Caki2 (cell line): Measurements from ENCODE around the gene EVX2. TPM values are rescaled to one million over a fixed set of nuclear protein-coding genes. Genes with fewer than 3 reads are reported as not detected.

ENCODE experiments used
- DNase-seq: peaks from one replicate; pipeline ENCODE4 v3.0.0-alpha.2; 2015; ENCODE audit warnings: low read depth
- in situ Hi-C: cut with HindIII; loops from 2 replicates; pipeline ENCODE4 v1.10.0; 2016; ENCODE audit warnings: low sequenced_read_pairs, low pct_unique_long_range_greater_than_20kb, mixed read lengths
- total RNA-seq: library from RNA; depleted of rRNA; stranded (reverse); fragments of >200 nt; shearing (Covaris generic); gene quantifications from 2 replicates; pipeline ENCODE4 v1.2.3, GENCODE V29; 2014; ENCODE audit warnings: low replicate concordance

EVX2 gene
- total RNA-seq, 1 experiment from 2014 or later = not detected

DNA sequence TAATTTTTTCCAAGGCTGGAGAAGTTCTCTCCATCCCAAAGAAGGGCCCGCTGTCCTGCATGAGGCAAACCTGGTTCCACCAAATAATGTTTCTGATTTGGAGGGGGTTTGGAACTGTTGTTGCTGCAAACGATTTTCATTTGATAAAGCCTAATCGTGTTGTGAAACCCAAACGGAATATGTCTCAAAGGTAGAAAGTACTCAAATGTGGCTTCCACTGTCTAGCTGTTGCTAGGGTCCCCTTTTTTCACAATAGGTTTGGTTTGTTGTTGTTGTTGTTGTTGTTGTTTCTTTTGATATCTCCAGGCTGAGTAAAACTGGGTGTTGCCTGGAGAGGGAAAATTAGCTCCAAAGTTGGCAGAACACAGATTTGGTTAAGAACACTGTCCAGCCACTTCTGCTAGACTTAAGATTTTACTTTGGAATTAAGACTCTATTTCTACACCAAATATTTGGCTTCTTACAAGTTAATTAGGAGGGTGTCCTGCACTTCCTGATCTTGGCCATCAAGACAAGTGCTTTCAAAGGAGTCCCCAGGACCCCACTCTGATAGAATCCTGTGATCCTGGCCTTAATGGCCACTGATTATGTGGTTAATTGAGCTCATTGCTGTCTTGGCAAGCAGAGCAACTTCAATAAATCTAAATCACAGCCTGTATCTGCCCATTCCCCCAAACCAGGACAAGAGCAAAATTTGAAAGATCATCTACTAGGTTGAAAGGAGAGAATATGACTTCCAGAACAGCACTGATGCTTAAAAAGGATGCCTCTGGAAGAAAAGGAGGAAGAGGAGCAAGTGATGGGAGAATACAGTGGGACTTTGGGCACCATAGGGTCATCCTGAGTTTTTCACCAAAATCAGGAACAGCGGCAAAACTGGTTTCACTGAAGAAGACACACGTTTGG, 5.4 kb upstream of the EVX2 start:
- in situ Hi-C loops = no loop called here
- no peak for DNase-seq

GRCh38 chr2:176088048-176088936, 4.5 kb upstream of the EVX2 start:
- DNase-seq = peak; percentile 59
- in situ Hi-C loops = no loop called here

DNA sequence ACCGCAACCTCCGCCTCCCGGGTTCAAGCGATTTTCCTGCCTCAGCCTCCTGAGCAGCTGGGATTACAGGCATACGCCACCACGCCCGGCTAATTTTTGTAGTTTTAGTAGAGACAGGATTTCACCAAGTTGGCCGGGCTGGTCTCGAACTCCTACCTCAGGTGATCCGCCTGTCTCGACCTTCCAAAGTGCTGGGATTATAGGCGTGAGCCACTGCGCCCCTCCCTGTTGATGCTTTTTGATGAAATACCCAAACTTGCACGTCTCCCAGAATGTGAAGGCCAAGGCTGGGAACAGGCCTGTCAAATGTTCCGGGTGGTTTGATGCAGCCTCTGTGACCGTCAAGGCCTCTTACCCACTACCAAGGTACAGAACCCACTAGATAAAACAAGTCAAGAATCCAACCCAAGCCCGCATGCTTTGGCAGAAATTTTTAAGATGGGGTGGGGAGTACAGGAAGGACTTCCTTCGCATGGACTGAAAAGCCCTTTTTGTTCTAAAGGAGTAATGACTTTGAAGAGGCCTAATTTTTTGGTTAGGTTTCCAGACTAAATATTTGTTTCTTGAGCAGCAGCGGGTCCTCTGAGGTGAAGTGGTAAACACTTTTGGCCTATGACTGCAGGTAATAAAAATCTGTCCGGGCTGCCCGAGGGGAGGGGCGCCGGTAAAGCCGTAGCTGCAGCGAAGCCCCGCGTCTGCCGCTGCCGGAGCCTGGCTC, 3.7 kb upstream of the EVX2 start:
- in situ Hi-C loops = no loop called here
- no peak for DNase-seq

DNA sequence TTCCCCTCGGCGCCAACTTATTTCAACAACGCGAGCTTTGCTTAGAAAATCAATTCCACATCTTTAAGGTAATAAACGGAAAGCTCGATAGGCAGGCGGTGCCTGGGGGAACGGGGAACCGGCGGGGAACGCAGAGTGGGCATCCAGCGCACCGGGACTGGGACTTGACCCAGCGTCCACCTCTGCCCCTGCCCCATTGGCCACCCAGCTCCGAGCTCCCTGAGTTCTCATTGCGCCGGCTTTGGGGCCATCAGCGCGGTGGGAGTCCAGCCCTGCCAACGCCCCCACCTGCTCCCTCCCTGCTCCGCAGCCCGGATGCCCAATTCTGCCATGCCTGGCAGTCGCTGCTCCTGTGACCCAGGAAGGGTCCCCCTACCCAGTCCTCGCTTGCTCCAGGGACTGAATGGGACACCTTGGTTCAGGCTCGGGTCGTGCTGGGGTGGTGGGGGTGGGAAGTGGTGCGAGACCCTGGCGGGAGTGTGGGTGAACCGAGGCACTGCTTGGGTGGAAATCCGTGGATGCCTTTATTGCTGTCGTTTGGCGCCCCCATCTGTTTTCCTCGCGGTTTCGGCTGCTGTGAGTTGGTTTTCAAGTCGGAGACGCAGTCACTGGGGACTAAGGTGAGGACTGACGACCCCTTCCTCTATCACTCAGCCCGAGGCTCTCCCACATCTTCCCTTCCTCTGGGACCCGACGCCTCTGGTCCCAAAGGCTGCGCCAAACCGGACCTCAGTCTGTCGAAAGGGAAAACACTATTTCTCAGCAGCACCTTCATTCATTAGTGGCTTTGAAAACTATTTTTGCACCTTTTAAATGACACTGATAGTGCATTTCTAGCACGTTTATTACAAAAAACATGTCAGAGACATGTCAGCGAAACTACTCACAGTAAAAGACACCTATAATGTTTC, 2.4 kb upstream of the EVX2 start:
- DNase-seq = peak; percentile 35
- in situ Hi-C loops = no loop called here

DNA sequence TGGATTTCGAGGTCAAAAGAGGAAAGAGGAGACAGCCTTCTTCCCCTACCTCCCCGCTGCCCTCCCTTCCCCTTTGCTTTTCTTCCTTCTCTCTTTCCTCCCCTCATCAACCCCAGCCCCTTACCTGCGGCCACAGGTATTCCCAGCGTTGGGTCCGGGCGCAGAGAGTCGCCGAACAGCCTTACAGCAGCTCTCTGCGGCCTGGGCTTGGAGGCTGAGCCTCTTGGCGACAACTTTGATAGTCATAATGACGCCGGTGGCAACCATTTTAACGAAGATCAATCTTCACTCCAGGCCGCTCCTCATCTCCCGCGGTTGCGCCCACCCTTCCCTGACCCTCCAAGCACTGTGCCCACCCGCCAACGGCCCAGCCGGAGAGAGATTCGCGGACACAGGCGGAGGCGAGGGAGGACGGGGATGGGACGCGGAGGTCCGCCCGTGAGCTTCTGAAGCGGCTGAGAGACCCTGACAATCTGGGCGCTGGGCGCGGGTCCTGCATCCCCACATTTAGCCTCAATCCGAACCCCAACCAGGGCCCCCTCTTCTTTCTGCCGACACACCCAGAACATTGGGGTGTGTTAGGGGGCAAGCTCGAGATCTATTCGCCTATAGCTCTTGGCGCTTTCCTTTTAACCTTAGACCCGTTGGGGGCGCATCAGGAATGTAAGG, 1.5 kb upstream of the EVX2 start:
- in situ Hi-C loops = no loop called here
- no peak for DNase-seq

GRCh38 chr2:176084611-176085119, 903 bp upstream of the EVX2 start:
- in situ Hi-C loops = no loop called here
- no peak for DNase-seq

GRCh38 chr2:176082824-176083751, 674 bp downstream of the EVX2 start:
- no peak for DNase-seq
- in situ Hi-C loops = no loop called here

GRCh38 chr2:176082525-176082823, 1.3 kb downstream of the EVX2 start:
- DNase-seq = no peak
- in situ Hi-C loops = no loop called here

DNA sequence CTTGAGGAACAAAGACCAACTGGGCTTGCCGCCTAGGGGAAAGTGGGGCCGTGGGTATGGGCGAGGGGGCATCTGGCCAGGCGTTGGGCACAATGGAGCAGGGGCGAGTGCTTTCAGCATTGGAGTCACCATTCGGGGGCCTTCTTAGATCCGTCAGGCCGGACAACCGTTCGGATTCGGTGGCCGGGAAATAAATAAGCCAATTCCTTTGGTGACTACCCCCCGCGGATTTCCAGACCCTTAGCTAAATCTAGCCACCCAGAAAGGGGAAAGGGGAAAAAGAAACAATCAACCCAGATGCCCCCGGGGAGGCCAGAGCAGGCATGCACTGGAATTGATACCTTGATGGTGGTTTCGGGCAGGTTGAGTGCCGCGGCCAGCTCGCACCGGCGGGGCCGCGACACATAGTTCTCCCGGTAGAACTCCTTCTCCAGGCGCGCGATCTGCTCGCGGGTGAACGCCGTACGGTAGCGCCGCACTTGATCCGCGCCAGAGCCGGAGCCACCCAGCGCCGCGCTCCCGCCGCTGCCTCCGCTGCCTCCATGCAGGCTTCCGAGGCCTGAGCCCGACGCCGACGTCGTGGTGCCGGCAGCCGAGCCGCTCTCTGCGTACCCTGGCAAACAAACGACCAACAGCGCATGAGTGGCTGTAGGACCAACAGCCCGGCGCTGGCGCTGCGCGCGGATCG, 1.8 kb downstream of the EVX2 start:
- in situ Hi-C loops = no loop called here
- no peak for DNase-seq

DNA sequence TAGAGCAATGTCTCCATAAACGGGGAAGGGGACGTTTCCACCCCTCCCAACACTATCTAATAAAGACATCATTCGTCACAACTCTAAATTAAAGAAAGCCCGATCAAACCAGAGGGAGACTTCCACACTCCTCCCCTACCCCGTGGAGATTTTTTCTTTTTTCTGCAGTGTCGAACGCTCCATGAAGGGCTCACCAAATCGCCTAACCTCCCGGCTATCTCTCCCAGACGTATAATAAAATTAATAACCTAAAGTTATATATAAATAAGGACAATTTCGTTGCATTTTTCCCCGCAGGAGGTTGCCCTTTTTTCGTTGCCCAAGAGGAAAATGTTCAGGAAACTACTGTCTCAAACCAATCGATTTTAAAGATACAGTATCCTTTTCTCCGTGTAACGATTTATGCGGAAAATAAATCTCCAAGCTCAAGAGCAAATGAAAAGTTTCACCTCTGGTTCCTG, 2.4 kb downstream of the EVX2 start:
- in situ Hi-C loops = no loop called here
- DNase-seq = no peak

GRCh38 chr2:176080540-176081375, 3.0 kb downstream of the EVX2 start:
- in situ Hi-C loops = no loop called here
- no peak for DNase-seq

DNA sequence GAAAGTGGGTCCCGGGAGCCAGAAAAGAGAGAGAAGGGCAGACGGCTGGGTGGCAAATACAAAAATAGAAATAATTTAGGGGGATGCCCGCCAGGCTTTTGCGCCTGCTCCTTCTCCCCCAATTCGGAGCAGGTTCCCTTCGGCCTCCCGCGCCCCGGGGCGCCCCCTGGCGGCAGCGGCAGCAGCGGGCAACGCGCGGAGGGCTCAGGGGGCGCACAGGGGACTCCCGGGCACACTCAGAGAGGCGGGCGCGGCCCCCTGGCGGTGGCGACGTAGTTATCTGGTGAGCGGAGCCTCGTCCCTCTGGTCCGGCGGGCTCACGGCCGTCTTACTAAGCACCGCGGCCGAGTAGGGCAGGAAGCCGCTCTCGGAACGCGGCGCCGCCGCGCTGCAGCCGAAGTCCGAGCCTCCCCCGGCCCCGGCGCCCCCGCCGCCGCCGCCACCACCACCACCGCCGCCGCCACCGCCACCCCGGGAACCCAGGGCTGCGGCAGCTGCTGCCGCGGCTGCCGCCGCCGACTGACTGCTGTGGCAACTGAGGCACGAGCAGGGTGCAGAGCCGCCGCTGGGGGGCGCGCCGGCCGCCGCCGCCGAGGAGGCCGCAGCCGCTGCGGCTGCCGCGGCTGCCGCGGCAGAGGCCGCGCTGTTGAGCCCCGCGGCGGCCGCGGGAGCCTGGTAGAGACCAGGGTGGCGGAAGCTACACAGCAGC, 3.8 kb downstream of the EVX2 start:
- DNase-seq = no peak

DNA sequence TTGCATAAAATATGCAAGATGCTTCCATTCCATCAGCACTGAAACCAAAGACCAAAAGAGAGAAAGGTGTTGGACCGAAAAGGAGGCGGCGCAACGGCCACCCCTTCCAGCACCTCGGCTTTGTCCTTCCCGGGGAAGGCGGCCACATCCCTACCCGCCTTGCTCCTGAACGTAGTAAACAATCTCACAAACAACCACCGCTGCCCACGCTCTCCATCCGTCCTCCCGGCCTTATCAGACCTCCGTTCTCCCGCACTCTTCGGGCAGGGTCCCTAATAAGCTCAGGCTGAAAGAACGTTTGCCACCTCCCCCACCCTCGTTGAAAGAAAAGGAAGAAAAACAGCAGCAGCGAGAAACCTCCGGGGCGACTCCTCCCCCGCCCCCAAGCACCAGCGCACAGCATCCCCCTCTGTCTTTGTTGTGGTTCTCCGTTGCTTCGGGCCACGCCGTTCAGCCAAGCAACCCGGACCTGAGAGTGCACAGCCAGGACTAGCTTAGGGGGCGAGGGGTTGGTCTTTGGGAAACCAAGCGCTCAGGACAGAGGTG, 4.4 kb downstream of the EVX2 start:
- in situ Hi-C loops = no loop called here
- DNase-seq = no peak

More for the DNA sequence above, 3.8 kb downstream of the EVX2 start:
- in situ Hi-C loops = no loop called here
